HepG2 (cell line): Measurements from ENCODE around the gene CARS2. TPM values are rescaled to one million over a fixed set of nuclear protein-coding genes. Genes with fewer than 3 reads are reported as not detected.

Experiments
- HNRNPK ChIP-seq: fragments of 200-400 bp; formaldehyde crosslinking; IDR thresholded peaks from 2 replicates; pipeline ENCODE4 v1.6.1; 2018; ENCODE audit warnings: low read length, low read depth, moderate library complexity, mild to moderate bottlenecking; ENCODE audit not compliant: poor library complexity, severe bottlenecking
- KLF15 ChIP-seq: sonication (generic); formaldehyde crosslinking; IDR thresholded peaks from 2 replicates; pipeline ENCODE4 v1.8.1; 2023; ENCODE audit warnings: borderline replicate concordance, mild to moderate bottlenecking, inconsistent platforms, missing genetic modification reagents, mixed read lengths
- REST ChIP-seq, 2 experiments: IDR thresholded peaks; 2 replicates each; pipeline ENCODE4 v1.6.1; 2011 to 2012; ENCODE audit warnings: low read length in 2 of 2, borderline replicate concordance in 1 of 2, low read depth in 1 of 2, mild to moderate bottlenecking in 1 of 2, moderate library complexity in 1 of 2
- SNAI1 ChIP-seq: sonication (generic); formaldehyde crosslinking; IDR thresholded peaks from 2 replicates; pipeline ENCODE4 v1.5.0; 2020; ENCODE audit warnings: mild to moderate bottlenecking, missing genetic modification reagents, borderline replicate concordance
- polyA plus RNA-seq, 8 experiments: library from polyadenylated mRNA; depleted of rRNA in 3 of 8; stranded (reverse) in 7 of 8; unstranded in 1 of 8; fragments of >200 nt; fragmentation: Illumina TruSeq in 4 of 8; extraction: Trizol in 4 of 8; gene quantifications; 2 replicates each; pipeline versions ENCODE4 v1.2.1 to v1.2.3, GENCODE V29; 2011 to 2016; ENCODE audit warnings: low read depth in 4 of 8, missing spikeins in 1 of 8, mixed read lengths in 1 of 8; ENCODE audit not compliant: insufficient read depth in 1 of 8
- total RNA-seq, 5 experiments: library from RNA; depleted of rRNA; stranded (reverse); fragments of >200 nt; fragmentation: Illumina TruSeq; extraction: Trizol; gene quantifications; 2 replicates each; pipeline ENCODE4 v1.2.3, GENCODE V29; 2016; ENCODE audit warnings: low read depth in 1 of 5
- TF ChIP-seq, protein P1 (sequence below): sonication (generic); formaldehyde crosslinking; IDR thresholded peaks from 2 replicates; pipeline ENCODE4 v1.5.0; 2020; ENCODE audit warnings: mild to moderate bottlenecking, missing genetic modification reagents

The CARS2 gene
- total and polyA plus RNA-seq, 2 of the 13 experiments (the other 11 are each of a cell fraction or from before 2014, with no cell fraction given): 41.1 to 59.3 TPM

- TF ChIP-seq, protein P1, sequence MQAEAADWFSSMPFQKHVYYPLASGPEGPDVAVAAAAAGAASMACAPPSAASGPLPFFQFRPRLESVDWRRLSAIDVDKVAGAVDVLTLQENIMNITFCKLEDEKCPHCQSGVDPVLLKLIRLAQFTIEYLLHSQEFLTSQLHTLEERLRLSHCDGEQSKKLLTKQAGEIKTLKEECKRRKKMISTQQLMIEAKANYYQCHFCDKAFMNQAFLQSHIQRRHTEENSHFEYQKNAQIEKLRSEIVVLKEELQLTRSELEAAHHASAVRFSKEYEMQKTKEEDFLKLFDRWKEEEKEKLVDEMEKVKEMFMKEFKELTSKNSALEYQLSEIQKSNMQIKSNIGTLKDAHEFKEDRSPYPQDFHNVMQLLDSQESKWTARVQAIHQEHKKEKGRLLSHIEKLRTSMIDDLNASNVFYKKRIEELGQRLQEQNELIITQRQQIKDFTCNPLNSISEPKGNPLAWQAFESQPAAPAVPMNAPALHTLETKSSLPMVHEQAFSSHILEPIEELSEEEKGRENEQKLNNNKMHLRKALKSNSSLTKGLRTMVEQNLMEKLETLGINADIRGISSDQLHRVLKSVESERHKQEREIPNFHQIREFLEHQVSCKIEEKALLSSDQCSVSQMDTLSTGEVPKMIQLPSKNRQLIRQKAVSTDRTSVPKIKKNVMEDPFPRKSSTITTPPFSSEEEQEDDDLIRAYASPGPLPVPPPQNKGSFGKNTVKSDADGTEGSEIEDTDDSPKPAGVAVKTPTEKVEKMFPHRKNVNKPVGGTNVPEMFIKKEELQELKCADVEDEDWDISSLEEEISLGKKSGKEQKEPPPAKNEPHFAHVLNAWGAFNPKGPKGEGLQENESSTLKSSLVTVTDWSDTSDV (CRISPR knock-in tag): no peak
- TF ChIP-seq HNRNPK (no peak), REST (IDR thresholded peaks at IDR 0.05; ENCODE audit: borderline replicate concordance in 1 of 2, low read depth in 1 of 2, low read length in 2 of 2) (no peak), KLF15 (CRISPR knock-in tag) (no peak), SNAI1 (CRISPR knock-in tag) (no peak)
Observed at GRCh38 chr13:110639935-110640334, 66.0 kb downstream of the CARS2 start (continued).
